Measurements from ENCODE around the gene HCN4.

Gene HCN4

DNA sequence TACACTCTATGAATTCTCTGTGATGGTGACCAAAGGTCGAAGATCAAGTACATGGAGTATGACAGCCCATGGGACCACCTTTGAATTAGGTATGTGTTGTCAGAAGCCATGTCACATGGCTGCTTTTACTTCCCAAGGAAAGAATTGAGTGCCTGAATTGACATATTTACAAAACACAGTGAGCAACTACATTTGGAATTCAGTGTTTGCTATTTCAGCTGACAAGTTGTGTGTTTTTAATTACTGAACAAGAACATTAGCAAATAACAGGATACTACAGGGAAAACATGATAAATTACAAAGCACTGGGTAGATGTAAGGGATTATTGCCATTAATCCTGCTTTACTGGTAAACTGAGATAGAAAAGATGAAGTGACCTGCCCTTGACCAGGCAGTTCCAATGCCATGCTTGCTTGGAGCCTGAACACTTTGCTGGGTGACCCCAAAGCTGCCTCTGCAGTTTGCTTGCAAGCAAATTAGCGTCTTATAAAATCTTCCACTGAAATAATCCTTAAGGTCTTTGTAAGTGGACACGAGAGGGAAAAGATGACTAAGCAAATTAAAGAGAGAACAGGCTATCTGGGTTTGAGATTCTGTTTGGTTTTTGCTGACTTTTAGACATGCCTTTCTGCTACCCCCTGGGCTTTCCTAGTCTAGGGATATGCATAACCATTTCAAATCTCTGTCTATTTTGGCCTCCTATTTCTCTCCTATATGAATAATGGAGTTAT, 98.2 kb downstream of the HCN4 start:
- H3K36me3 ChIP-seq (replicated peaks) = peaks cover 3% of the 10 kb centered on the region
- in situ Hi-C loops (cut with MboI; ENCODE audit: low sequenced_read_pairs) = loop anchor here (25.0 kb wide), 1 partner anchor 1067 kb away; no protein-coding TSS in a partner anchor
- no peaks in the 10 kb centered on the region for H3K27me3 ChIP-seq (ENCODE audit: low read depth)
- H3K9me3 ChIP-seq = no peaks in the 10 kb centered on the region
- DNase-seq (ENCODE audit: low spot score in 2 of 2) = no peak
- no peak overlapping the region for H3K4me3 ChIP-seq
- H3K4me1 ChIP-seq = 0 out of 2 replicates have a peak, but pooled peaks cover 2% of the 10 kb centered on the region

Measured in HAP-1 (cell line).